ENCODE measurements around the gene FRYL.

The FRYL gene

GRCh38 chr4:48798117-48798516 lies 18.0 kb upstream of the FRYL start:
- no peak for TF ChIP-seq FOXP2 (optimal IDR thresholded peaks at IDR 0.05; ENCODE audit: borderline replicate concordance, extremely low read depth, extremely low read length, insufficient read depth)
- TF ChIP-seq TAF1 (IDR thresholded peaks at IDR 0.05; ENCODE audit: borderline replicate concordance, insufficient read depth, low read length) = no peak
- TF ChIP-seq SIN3A (IDR thresholded peaks at IDR 0.05; ENCODE audit: borderline replicate concordance, insufficient read depth, low read length) = no peak
- no peak for TF ChIP-seq REST (IDR thresholded peaks at IDR 0.05; ENCODE audit: insufficient read depth in 1 of 2, low read depth in 2 of 2, low read length in 2 of 2)
- TF ChIP-seq POLR2AphosphoS5 (IDR thresholded peaks at IDR 0.05; ENCODE audit: low read depth, low read length) = no peak

GRCh38 chr4:48796927-48797679 lies 17.0 kb upstream of the FRYL start:
- no peak for TF ChIP-seq TAF1 (IDR thresholded peaks at IDR 0.05; ENCODE audit: borderline replicate concordance, insufficient read depth, low read length)
- TF ChIP-seq SIN3A (IDR thresholded peaks at IDR 0.05; ENCODE audit: borderline replicate concordance, insufficient read depth, low read length) = no peak
- no peak for TF ChIP-seq POLR2AphosphoS5 (IDR thresholded peaks at IDR 0.05; ENCODE audit: low read depth, low read length)
- TF ChIP-seq FOXP2 (optimal IDR thresholded peaks at IDR 0.05; ENCODE audit: borderline replicate concordance, extremely low read depth, extremely low read length, insufficient read depth) = no peak
- no peak for TF ChIP-seq REST (IDR thresholded peaks at IDR 0.05; ENCODE audit: insufficient read depth in 1 of 2, low read depth in 2 of 2, low read length in 2 of 2)

GRCh38 chr4:48796191-48796926 lies 16.3 kb upstream of the FRYL start:
- no peak for TF ChIP-seq FOXP2 (optimal IDR thresholded peaks at IDR 0.05; ENCODE audit: borderline replicate concordance, extremely low read depth, extremely low read length, insufficient read depth)
- no peak for TF ChIP-seq REST (IDR thresholded peaks at IDR 0.05; ENCODE audit: insufficient read depth in 1 of 2, low read depth in 2 of 2, low read length in 2 of 2)
- TF ChIP-seq SIN3A (IDR thresholded peaks at IDR 0.05; ENCODE audit: borderline replicate concordance, insufficient read depth, low read length) = no peak
- no peak for TF ChIP-seq TAF1 (IDR thresholded peaks at IDR 0.05; ENCODE audit: borderline replicate concordance, insufficient read depth, low read length)
- TF ChIP-seq POLR2AphosphoS5 (IDR thresholded peaks at IDR 0.05; ENCODE audit: low read depth, low read length) = no peak

- TF ChIP-seq TAF1 (IDR thresholded peaks at IDR 0.05; ENCODE audit: borderline replicate concordance, insufficient read depth, low read length) (no peak), SIN3A (IDR thresholded peaks at IDR 0.05; ENCODE audit: borderline replicate concordance, insufficient read depth, low read length) (no peak), REST (IDR thresholded peaks at IDR 0.05; ENCODE audit: insufficient read depth in 1 of 2, low read depth in 2 of 2, low read length in 2 of 2) (no peak), POLR2AphosphoS5 (IDR thresholded peaks at IDR 0.05; ENCODE audit: low read depth, low read length) (no peak)
Observed at GRCh38 chr4:48795108-48795507, 15.0 kb upstream of the FRYL start.
